ENCODE measurements around the gene RBM42. TPM values are rescaled to one million over a fixed set of nuclear protein-coding genes. Genes with fewer than 3 reads are reported as not detected.
"Not testable (repeated sequence)": the region's sequence is repeated elsewhere in the genome, so short reads cannot be mapped to it uniquely, and the experiment has no call there.

RBM42 gene
- total RNA-seq, 1 donor from 2014 or later, result 73.6 TPM

DNA sequence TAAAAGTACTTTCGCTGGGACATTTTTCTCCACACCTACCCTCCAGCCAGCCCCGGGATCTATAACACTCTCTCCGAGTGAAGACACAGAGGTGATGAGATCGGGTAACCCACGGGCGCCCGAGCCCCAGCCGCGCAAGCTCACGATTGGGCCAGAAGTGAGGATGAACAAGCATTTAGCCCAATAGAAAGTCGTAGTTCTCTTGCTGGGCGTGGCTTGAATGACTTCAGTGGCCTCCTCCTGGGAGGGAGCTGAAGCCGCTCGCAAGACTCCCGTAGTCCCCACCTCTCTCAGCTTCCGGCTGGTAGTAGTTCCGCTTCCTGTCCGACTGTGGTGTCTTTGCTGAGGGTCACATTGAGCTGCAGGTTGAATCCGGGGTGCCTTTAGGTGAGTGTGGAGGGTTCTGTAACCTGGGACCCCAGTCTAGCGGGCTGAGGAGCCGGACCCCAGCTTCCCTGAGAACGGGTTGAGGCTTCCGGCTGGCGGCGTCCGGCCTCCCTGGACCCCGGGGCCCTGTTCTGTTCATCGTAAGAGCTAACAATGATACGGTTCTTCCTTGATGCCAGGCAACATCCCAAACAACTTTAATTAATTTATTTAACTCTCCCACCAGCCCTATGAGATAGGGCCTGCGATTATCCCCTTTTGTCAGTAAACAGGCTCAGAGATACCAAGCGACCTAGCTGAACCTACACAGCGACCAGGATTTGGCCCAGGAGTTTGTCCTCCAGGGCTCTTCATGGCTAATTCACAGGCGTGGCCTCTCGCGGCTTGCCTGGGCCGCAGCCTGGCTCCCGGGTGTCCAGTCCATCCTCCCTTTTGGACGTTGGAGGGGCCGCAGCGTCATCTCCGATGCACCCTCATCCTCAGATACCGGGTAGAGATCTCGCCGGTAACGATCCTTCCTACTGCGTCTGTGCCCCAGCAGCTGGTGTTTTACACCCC, 19.5 kb downstream of the RBM42 start, which contains the start of gene COX6B1:
Gene COX6B1 (plus strand): TSS at position 307 of the 945 bp plus-strand sequence. CDS start 2,921 bp downstream, outside the sequence.
- ATAC-seq (ENCODE audit: low read depth) (peak; percentile 66), DNase-seq (peak; percentile 72)
- Mint-ChIP-seq H3K27me3 (no peaks in the 10 kb centered on the region), H3K4me3 (peak within 1 kb of the TSS; percentile 96), H3K9me3 (no peaks in the 10 kb centered on the region), H3K4me1 (peaks cover 37% of the 10 kb centered on the region), H3K36me3 (ENCODE audit: low read depth) (peaks cover 27% of the 10 kb centered on the region), H3K27ac (peak within 1 kb of the TSS; percentile 87)
- TF ChIP-seq, protein P1, sequence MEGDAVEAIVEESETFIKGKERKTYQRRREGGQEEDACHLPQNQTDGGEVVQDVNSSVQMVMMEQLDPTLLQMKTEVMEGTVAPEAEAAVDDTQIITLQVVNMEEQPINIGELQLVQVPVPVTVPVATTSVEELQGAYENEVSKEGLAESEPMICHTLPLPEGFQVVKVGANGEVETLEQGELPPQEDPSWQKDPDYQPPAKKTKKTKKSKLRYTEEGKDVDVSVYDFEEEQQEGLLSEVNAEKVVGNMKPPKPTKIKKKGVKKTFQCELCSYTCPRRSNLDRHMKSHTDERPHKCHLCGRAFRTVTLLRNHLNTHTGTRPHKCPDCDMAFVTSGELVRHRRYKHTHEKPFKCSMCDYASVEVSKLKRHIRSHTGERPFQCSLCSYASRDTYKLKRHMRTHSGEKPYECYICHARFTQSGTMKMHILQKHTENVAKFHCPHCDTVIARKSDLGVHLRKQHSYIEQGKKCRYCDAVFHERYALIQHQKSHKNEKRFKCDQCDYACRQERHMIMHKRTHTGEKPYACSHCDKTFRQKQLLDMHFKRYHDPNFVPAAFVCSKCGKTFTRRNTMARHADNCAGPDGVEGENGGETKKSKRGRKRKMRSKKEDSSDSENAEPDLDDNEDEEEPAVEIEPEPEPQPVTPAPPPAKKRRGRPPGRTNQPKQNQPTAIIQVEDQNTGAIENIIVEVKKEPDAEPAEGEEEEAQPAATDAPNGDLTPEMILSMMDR (IDR thresholded peaks at IDR 0.05), result no peak
- CTCF ChIA-PET, result interaction anchor here (1.4 kb wide), 1 partner anchor 138 kb away, joined by 6 read pairs; no protein-coding TSS in a partner anchor
- POLR2A ChIA-PET, result interaction anchor here (0.5 to 1.6 kb wide), 25 partner anchors 9 to 566 kb away, joined by 3 to 13 read pairs (median 4); partner anchors contain the start of genes HAUS5, IGFLR1, LIN37 and POLR2I
- intact Hi-C loops (cut with micrococcal nuclease), result loop anchor here (1.0 to 10.0 kb wide), 6 partner anchors 20 to 467 kb away; partner anchors contain the start of genes ARHGAP33, OVOL3, POLR2I and TBCB

DNA sequence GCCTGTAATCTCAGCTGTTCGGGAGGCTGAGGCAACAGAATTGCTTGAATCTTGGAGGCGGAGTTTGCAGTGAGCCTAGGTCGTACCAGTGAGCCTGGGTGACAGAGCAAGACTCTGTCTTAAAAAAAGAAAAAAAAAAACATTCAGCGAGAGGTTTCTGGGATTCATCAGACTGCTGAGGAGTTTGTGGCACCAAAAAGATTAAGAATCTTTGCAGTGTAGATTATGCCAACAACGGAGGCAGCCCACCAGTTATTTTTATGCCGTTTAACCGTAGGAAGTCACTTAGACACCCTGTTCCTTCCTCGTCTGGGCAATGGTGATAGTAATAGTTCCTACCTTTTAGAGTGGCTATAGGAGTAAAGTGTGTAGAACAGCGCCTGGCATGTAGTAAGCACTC, 21.7 kb downstream of the RBM42 start:
- ChIA-PET CTCF (no interaction called here), POLR2A (no interaction called here)
- Mint-ChIP-seq H3K4me1 (peaks cover 24% of the 10 kb centered on the region), H3K36me3 (ENCODE audit: low read depth) (peaks cover 43% of the 10 kb centered on the region), H3K4me3 (no peak overlapping the region), H3K27ac (no peak overlapping the region), H3K9me3 (no peaks in the 10 kb centered on the region), H3K27me3 (no peaks in the 10 kb centered on the region)
- intact Hi-C loops (cut with micrococcal nuclease), result no loop called here
- DNase-seq (no peak), ATAC-seq (ENCODE audit: low read depth) (no peak)
- TF ChIP-seq, protein P1 (IDR thresholded peaks at IDR 0.05), result no peak

DNA sequence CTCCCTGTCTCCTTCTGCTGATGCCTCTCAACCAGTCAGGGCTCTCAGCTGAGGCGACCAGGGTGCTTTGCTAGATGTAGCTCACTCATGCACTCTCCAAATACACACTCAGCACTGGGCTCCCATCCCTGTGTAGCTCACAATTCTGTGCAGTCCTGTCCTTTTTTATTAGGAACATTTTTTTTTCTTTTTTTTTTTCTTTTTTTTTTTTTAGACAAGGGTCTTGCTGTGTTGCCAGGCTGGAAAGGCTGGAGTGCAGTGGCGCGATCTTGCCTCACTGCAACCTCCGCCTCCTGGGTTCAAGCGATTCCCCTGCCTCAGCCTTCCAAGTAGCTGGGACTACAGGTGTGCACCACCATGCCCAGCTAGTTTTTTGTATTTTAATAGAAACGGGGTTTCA, 26.0 kb downstream of the RBM42 start:
- ATAC-seq (ENCODE audit: low read depth); H3K4me1 Mint-ChIP-seq; H3K4me3 Mint-ChIP-seq; POLR2A ChIA-PET; DNase-seq; CTCF ChIA-PET; H3K9me3 Mint-ChIP-seq; H3K27ac Mint-ChIP-seq; H3K27me3 Mint-ChIP-seq; intact Hi-C loops (cut with micrococcal nuclease): not testable (repeated sequence)
- peaks cover 70% of the 10 kb centered on the region for H3K36me3 Mint-ChIP-seq (ENCODE audit: low read depth)

DNA sequence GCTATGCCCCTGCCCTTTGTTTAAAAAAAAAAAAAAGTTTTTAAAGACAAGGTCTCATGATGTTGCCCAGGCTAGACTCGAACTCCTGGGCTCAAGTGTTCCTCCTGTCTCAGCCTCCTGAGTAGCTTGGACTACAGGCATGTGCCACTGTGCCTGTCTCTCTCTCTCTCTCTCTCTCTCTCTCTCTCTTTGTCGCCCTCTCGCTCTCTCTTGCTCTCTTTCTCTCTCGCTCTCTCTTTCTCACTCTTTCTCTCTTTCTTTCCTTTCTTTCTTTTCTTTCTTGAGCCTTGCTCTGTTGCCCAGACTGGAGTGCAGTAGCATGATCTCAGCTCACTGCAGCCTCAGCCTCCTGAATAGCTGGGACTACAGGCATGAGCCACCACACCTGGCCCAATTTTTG, 26.8 kb downstream of the RBM42 start:
- peaks cover 68% of the 10 kb centered on the region for H3K36me3 Mint-ChIP-seq (ENCODE audit: low read depth)
- H3K4me3 Mint-ChIP-seq, result no peak overlapping the region
- ChIA-PET CTCF (no interaction called here), POLR2A (interaction anchor here (0.6 to 1.1 kb wide), 3 partner anchors 58 to 429 kb away, joined by 3 to 4 read pairs (median 3); no protein-coding TSS in a partner anchor)
- peaks cover 8% of the 10 kb centered on the region for H3K4me1 Mint-ChIP-seq
- TF ChIP-seq, protein P1 (IDR thresholded peaks at IDR 0.05), result no peak
- intact Hi-C loops (cut with micrococcal nuclease), result no loop called here
- H3K27ac Mint-ChIP-seq, result no peak overlapping the region
- no peaks in the 10 kb centered on the region for H3K9me3 Mint-ChIP-seq
- no peak for ATAC-seq (ENCODE audit: low read depth)
- no peak for DNase-seq
- H3K27me3 Mint-ChIP-seq, result no peaks in the 10 kb centered on the region

DNA sequence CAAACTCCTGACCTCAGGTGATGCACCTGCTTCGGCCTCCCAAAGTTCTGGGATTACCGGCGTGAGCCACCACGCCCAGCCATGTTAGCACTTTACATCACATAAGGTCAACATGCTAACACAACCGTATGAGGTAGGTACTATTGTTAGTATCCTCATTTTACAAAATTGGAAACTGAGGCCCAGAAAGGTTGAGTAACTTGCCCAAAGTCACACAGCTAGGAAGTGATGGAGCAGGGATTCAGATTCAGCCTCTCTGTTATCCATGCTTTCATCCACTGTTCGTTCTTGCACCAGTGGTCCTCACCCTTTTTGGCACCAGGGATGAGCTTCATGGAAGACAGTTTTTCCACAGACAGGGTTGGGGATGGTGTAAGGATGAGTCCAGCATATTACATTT, 27.9 kb downstream of the RBM42 start:
- CTCF ChIA-PET, result no interaction called here
- TF ChIP-seq, protein P1 (IDR thresholded peaks at IDR 0.05), result no peak
- no peak for DNase-seq
- H3K4me1 Mint-ChIP-seq, result peaks cover under 1% of the 10 kb centered on the region
- H3K4me3 Mint-ChIP-seq, result no peak overlapping the region
- ATAC-seq (ENCODE audit: low read depth), result no peak
- no peaks in the 10 kb centered on the region for H3K27me3 Mint-ChIP-seq
- POLR2A ChIA-PET, result interaction anchor here (1.1 to 1.2 kb wide), 2 partner anchors 8 to 59 kb away, joined by 3 read pairs; partner anchors contain the start of gene COX6B1
- intact Hi-C loops (cut with micrococcal nuclease), result no loop called here
- peaks cover 58% of the 10 kb centered on the region for H3K36me3 Mint-ChIP-seq (ENCODE audit: low read depth)
- H3K27ac Mint-ChIP-seq, result no peak overlapping the region
- H3K9me3 Mint-ChIP-seq, result no peaks in the 10 kb centered on the region

Data from activated B cell treated with CpG ODN at 0.5 μM for 24 hours (primary cell).